ENCODE data around the gene LHFPL2.

- TF ChIP-seq REST (IDR thresholded peaks at IDR 0.05; ENCODE audit: insufficient read depth in 1 of 2, low read depth in 2 of 2, low read length in 2 of 2): no peak
- TF ChIP-seq POLR2AphosphoS5 (IDR thresholded peaks at IDR 0.05; ENCODE audit: low read depth, low read length): no peak
- no peak for TF ChIP-seq TAF1 (IDR thresholded peaks at IDR 0.05; ENCODE audit: borderline replicate concordance, insufficient read depth, low read length)
- TF ChIP-seq SIN3A (IDR thresholded peaks at IDR 0.05; ENCODE audit: borderline replicate concordance, insufficient read depth, low read length): peak; percentile 60; the same call in 1 of the 2 replicates
Measured at GRCh38 chr5:78569441-78569840, 79.1 kb downstream of the LHFPL2 start.

Data from PFSK-1 (cell line).